Measurements from ENCODE around the gene TXNDC5. TPM values are rescaled to one million over a fixed set of nuclear protein-coding genes. Genes with fewer than 3 reads are reported as not detected.

Gene TXNDC5
- total RNA-seq, 2 donors from 2014 or later = 40.3 to 42.0 TPM

GRCh38 chr6:7886132-7886531, 24.5 kb downstream of the TXNDC5 start:
- H3K4me1 Mint-ChIP-seq (ENCODE audit: low read depth) = no peaks in the 10 kb centered on the region
- H3K36me3 Mint-ChIP-seq (ENCODE audit: insufficient read depth in 2 of 2) = peaks cover 6 to 32% of the 10 kb centered on the region in 2 donors
- DNase-seq (no peak), ATAC-seq (replicated peaks in 1 of 2) (no peak)
- H3K27ac Mint-ChIP-seq = no peak overlapping the region
- no peaks in the 10 kb centered on the region for H3K27me3 Mint-ChIP-seq (ENCODE audit: low read depth)
- H3K9me3 Mint-ChIP-seq = no peaks in the 10 kb centered on the region
- H3K4me3 Mint-ChIP-seq = no peak overlapping the region

GRCh38 chr6:7883381-7883780, 27.2 kb downstream of the TXNDC5 start:
- H3K27me3 Mint-ChIP-seq (ENCODE audit: low read depth) = no peaks in the 10 kb centered on the region
- DNase-seq = no peak
- no peaks in the 10 kb centered on the region for H3K4me1 Mint-ChIP-seq (ENCODE audit: low read depth)
- no peaks in the 10 kb centered on the region for H3K9me3 Mint-ChIP-seq
- H3K4me3 Mint-ChIP-seq = no peak overlapping the region
- no peak overlapping the region for H3K27ac Mint-ChIP-seq
- H3K36me3 Mint-ChIP-seq (ENCODE audit: insufficient read depth in 2 of 2) = peaks cover 4 to 29% of the 10 kb centered on the region in 2 donors
- no peak for ATAC-seq (replicated peaks in 1 of 2)

GRCh38 chr6:7882505-7883257, 27.9 kb downstream of the TXNDC5 start:
- Mint-ChIP-seq H3K9me3 (no peaks in the 10 kb centered on the region), H3K36me3 (ENCODE audit: insufficient read depth in 2 of 2) (peaks cover 4 to 25% of the 10 kb centered on the region in 2 donors), H3K4me1 (ENCODE audit: low read depth) (no peaks in the 10 kb centered on the region), H3K4me3 (no peak overlapping the region), H3K27me3 (ENCODE audit: low read depth) (no peaks in the 10 kb centered on the region), H3K27ac (no peak overlapping the region)
- no peak for DNase-seq
- ATAC-seq (replicated peaks in 1 of 2) = no peak

GRCh38 chr6:7881765-7882500, 28.7 kb downstream of the TXNDC5 start:
- Mint-ChIP-seq H3K9me3 (no peaks in the 10 kb centered on the region), H3K27me3 (ENCODE audit: low read depth) (no peaks in the 10 kb centered on the region), H3K4me3 (no peak overlapping the region), H3K36me3 (ENCODE audit: insufficient read depth in 2 of 2) (peaks cover 4 to 23% of the 10 kb centered on the region in 2 donors), H3K27ac (no peak overlapping the region), H3K4me1 (ENCODE audit: low read depth) (no peaks in the 10 kb centered on the region)
- DNase-seq = no peak
- no peak for ATAC-seq (replicated peaks in 1 of 2)

GRCh38 chr6:7880718-7881107, 29.9 kb downstream of the TXNDC5 start:
- H3K4me1 Mint-ChIP-seq (ENCODE audit: low read depth) = no peaks in the 10 kb centered on the region
- no peaks in the 10 kb centered on the region for H3K9me3 Mint-ChIP-seq
- ATAC-seq (replicated peaks in 1 of 2) (no peak), DNase-seq (no peak)
- peaks cover 2 to 16% of the 10 kb centered on the region in 2 donors for H3K36me3 Mint-ChIP-seq (ENCODE audit: insufficient read depth in 2 of 2)
- H3K4me3 Mint-ChIP-seq = no peak overlapping the region
- H3K27ac Mint-ChIP-seq = no peak overlapping the region
- no peaks in the 10 kb centered on the region for H3K27me3 Mint-ChIP-seq (ENCODE audit: low read depth)

- Mint-ChIP-seq H3K36me3 (ENCODE audit: insufficient read depth in 2 of 2) (peaks cover 2 to 15% of the 10 kb centered on the region in 2 donors), H3K4me3 (no peak overlapping the region), H3K9me3 (no peaks in the 10 kb centered on the region), H3K4me1 (ENCODE audit: low read depth) (no peaks in the 10 kb centered on the region), H3K27ac (no peak overlapping the region), H3K27me3 (ENCODE audit: low read depth) (no peaks in the 10 kb centered on the region)
- ATAC-seq (replicated peaks in 1 of 2) (no peak), DNase-seq (no peak)
Measured at GRCh38 chr6:7879980-7880717, 30.4 kb downstream of the TXNDC5 start.

- ATAC-seq (replicated peaks in 1 of 2) = no peak
Measured at GRCh38 chr6:7879579-7879978, 31.0 kb downstream of the TXNDC5 start.

GRCh38 chr6:7879043-7879442, 31.5 kb downstream of the TXNDC5 start:
- Mint-ChIP-seq H3K27ac (no peak overlapping the region), H3K9me3 (no peaks in the 10 kb centered on the region), H3K36me3 (ENCODE audit: insufficient read depth in 2 of 2) (peaks cover 2 to 9% of the 10 kb centered on the region in 2 donors), H3K4me3 (no peak overlapping the region), H3K27me3 (ENCODE audit: low read depth) (no peaks in the 10 kb centered on the region), H3K4me1 (ENCODE audit: low read depth) (no peaks in the 10 kb centered on the region)
- no peak for DNase-seq
- no peak for ATAC-seq (replicated peaks in 1 of 2)

More at GRCh38 chr6:7879579-7879978, 31.0 kb downstream of the TXNDC5 start:
- no peak overlapping the region for H3K27ac Mint-ChIP-seq
- H3K27me3 Mint-ChIP-seq (ENCODE audit: low read depth) = no peaks in the 10 kb centered on the region
- no peaks in the 10 kb centered on the region for H3K9me3 Mint-ChIP-seq
- DNase-seq = no peak
- no peaks in the 10 kb centered on the region for H3K4me1 Mint-ChIP-seq (ENCODE audit: low read depth)
- H3K36me3 Mint-ChIP-seq (ENCODE audit: insufficient read depth in 2 of 2) = peaks cover 2 to 11% of the 10 kb centered on the region in 2 donors
- no peak overlapping the region for H3K4me3 Mint-ChIP-seq

- DNase-seq (no peak), ATAC-seq (replicated peaks in 1 of 2) (no peak)
- H3K4me3 Mint-ChIP-seq = no peak overlapping the region
- peaks cover 1 to 7% of the 10 kb centered on the region in 2 donors for H3K36me3 Mint-ChIP-seq (ENCODE audit: insufficient read depth in 2 of 2)
- no peaks in the 10 kb centered on the region for H3K4me1 Mint-ChIP-seq (ENCODE audit: low read depth)
- H3K27me3 Mint-ChIP-seq (ENCODE audit: low read depth) = no peaks in the 10 kb centered on the region
- peaks cover 0 to 4% of the 10 kb centered on the region in 2 donors for H3K9me3 Mint-ChIP-seq
- H3K27ac Mint-ChIP-seq = no peak overlapping the region
Measured at GRCh38 chr6:7878401-7878964, 32.1 kb downstream of the TXNDC5 start.

- DNase-seq = no peak
- no peak overlapping the region for H3K27ac Mint-ChIP-seq
- no peak overlapping the region for H3K4me3 Mint-ChIP-seq
- no peaks in the 10 kb centered on the region for H3K4me1 Mint-ChIP-seq (ENCODE audit: low read depth)
- H3K27me3 Mint-ChIP-seq (ENCODE audit: low read depth) = peaks cover 9% of the 10 kb centered on the region
- ATAC-seq (replicated peaks in 1 of 2) = no peak
- H3K36me3 Mint-ChIP-seq (ENCODE audit: insufficient read depth in 2 of 2) = peaks cover 0 to 1% of the 10 kb centered on the region in 2 donors
- peaks cover 0 to 3% of the 10 kb centered on the region in 2 donors for H3K9me3 Mint-ChIP-seq
Measured at GRCh38 chr6:7868926-7869325, 41.7 kb downstream of the TXNDC5 start.

- Mint-ChIP-seq H3K27ac (no peak overlapping the region), H3K27me3 (ENCODE audit: low read depth) (peaks cover 9% of the 10 kb centered on the region), H3K9me3 (no peaks in the 10 kb centered on the region), H3K36me3 (ENCODE audit: insufficient read depth in 2 of 2) (no peaks in the 10 kb centered on the region), H3K4me1 (ENCODE audit: low read depth) (no peaks in the 10 kb centered on the region), H3K4me3 (no peak overlapping the region)
- DNase-seq = no peak
- ATAC-seq (replicated peaks in 1 of 2) = no peak
Measured at GRCh38 chr6:7866526-7866925, 44.1 kb downstream of the TXNDC5 start.

- Mint-ChIP-seq H3K27ac (no peak overlapping the region), H3K4me3 (no peak overlapping the region), H3K36me3 (ENCODE audit: insufficient read depth in 2 of 2) (no peaks in the 10 kb centered on the region), H3K4me1 (ENCODE audit: low read depth) (no peaks in the 10 kb centered on the region), H3K27me3 (ENCODE audit: low read depth) (peaks cover 9% of the 10 kb centered on the region), H3K9me3 (no peaks in the 10 kb centered on the region)
- ATAC-seq (replicated peaks in 1 of 2) (no peak), DNase-seq (no peak)
Measured at GRCh38 chr6:7865781-7866180, 44.8 kb downstream of the TXNDC5 start.

GRCh38 chr6:7859591-7859990, 51.0 kb downstream of the TXNDC5 start:
- Mint-ChIP-seq H3K4me3 (no peak overlapping the region), H3K4me1 (ENCODE audit: low read depth) (no peaks in the 10 kb centered on the region), H3K27ac (no peak overlapping the region), H3K9me3 (no peaks in the 10 kb centered on the region), H3K27me3 (ENCODE audit: low read depth) (no peaks in the 10 kb centered on the region), H3K36me3 (ENCODE audit: insufficient read depth in 2 of 2) (no peaks in the 10 kb centered on the region)
- no peak for ATAC-seq (replicated peaks in 1 of 2)
- DNase-seq = no peak
